Left renal pelvis (tissue), 4 donors: Measurements from ENCODE around the gene TPCN1. TPM values are rescaled to one million over a fixed set of nuclear protein-coding genes. Genes with fewer than 3 reads are reported as not detected.

Experiments used
- DNase-seq, 4 donors: peaks; one replicate each; pipeline ENCODE4 v3.0.0-alpha.2; 2013; ENCODE audit warnings: low read depth in 4 of 4, low spot score in 3 of 4
- polyA plus RNA-seq, 4 donors: library from polyadenylated mRNA; unstranded; fragments of 120-200 nt; gene quantifications; one replicate each; pipeline ENCODE4 v1.2.1, GENCODE V29; 2013; ENCODE audit not compliant: insufficient read length in 4 of 4

Gene TPCN1
- polyA plus RNA-seq, 4 donors, result 20.4 to 46.8 (median 30.1) TPM

DNA sequence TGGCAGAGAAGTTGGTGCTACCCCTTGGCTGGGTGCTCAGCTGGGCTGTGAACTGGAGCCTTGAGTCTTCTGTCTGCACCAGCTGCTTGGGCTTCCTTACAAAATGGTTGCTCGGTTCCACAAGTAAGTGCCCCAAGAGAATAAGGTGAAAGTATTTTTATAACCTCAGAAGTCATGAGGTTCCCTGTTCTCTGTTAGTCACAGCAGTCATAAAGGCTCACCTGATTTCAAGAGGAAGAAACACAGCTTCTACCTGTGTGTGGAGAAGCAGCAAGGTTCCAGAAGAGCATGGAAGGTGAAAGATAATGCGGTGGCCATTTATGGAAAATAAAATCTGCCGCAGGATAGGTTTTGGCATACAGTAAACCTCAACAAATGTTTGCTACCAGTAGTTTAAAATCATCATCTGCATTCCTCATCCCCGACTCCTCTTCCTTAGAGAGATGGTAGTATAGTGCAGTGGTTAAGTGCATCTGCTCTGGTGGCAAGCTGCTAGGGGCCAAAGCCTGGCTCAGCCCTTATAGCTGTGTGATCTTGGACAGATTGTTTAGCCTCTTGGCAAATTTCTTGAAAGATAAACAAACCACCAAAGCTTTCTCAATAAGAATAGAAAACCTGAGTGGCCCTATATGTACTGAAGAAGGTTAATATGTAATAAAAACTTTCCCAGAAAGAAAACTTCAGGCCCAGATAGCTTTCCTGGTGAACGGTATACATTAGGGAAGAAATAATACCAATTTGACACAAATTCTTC is 32.4 kb downstream of the TPCN1 start:
- DNase-seq, result no peak

DNA sequence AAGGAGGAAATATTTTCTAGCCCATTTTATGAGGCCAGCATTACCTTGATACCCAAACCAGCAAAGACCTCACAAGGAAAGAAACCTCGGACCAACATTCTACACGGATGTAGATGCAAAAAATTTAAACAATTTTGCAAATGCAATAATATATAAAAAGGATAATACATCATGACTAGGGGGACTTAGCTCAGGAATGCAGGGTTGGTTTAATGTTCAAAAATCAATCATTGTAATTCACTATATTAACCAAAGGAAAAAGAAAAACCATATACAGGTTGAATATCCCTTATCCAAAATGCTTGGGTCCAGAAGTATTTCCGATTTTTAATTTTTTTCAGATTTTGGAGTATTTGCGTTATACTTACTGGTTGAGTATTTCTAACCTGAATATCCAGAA is 33.0 kb downstream of the TPCN1 start:
- no peak for DNase-seq

DNA sequence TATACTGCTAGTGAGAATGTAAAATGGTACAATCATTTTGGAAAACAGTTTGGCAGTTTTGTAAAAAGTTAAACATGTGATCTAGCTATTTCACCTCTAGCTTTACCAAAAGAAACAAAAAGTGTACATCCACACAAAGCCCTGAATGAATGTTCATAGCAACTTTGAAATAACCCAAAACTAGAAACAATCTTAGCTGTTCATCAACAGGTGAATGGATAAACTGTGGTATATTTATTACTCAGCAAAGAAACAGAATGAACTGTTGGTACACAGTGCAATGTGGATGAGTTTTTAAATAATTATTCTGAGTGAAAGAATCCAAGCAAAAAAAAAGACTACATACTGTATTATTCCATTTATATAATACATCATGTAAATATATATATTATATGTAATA is 36.3 kb downstream of the TPCN1 start:
- no peak for DNase-seq

DNA sequence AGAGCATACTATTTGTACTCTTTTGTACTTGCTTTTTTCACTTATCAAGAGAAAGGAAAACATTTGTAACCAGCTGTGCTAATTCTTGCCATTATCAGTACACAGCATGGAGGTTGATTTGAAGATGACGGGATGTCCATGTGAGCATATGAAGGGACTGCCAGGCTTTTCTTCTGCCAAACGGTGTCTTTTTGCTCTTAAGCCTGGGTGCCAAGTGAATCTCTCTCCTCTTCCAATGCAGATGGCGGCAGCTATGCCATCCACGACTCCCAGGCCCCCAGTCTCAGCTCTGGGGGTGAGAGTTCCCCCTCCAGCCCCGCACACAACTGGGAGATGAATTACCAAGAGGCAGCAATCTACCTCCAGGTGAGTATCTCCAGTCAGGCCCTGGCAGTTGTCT is 38.9 kb downstream of the TPCN1 start:
- no peak for DNase-seq

- no peak for DNase-seq
Observed at GRCh38 chr12:113260636-113261300, 39.5 kb downstream of the TPCN1 start.

DNA sequence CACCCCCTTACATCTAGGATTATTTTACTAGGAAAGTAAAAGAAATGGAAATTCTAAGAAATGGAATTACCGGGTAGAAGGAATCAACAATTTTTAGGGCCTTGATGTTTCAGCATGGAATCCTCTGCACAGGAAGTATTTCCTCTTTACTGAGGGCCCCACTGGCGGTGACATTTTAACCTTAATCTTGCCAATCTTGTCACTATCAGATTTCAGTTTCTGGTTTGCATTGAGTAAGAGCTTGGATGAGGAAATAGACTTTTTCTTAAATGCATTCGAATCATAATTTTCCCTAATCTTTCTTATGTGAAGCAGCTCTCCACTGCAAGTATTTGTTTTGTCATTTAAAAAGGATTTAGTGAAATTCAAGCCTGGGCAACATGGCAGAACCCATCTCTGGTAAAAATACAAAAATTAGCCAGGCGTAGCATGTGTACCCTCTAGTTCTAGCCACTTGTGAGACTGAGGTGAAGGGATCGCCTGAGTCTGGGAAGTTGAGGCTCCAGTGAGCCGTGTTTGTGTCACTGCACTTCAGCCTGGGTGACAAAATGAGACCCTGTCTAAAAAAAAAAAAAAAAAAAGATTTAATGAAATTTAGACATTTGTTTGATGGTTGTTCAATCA is 40.7 kb downstream of the TPCN1 start:
- no peak for DNase-seq

- no peak for DNase-seq
Observed at GRCh38 chr12:113262710-113263109, 41.4 kb downstream of the TPCN1 start.

- no peak for DNase-seq
Observed at GRCh38 chr12:113263431-113263963, 42.2 kb downstream of the TPCN1 start.

DNA sequence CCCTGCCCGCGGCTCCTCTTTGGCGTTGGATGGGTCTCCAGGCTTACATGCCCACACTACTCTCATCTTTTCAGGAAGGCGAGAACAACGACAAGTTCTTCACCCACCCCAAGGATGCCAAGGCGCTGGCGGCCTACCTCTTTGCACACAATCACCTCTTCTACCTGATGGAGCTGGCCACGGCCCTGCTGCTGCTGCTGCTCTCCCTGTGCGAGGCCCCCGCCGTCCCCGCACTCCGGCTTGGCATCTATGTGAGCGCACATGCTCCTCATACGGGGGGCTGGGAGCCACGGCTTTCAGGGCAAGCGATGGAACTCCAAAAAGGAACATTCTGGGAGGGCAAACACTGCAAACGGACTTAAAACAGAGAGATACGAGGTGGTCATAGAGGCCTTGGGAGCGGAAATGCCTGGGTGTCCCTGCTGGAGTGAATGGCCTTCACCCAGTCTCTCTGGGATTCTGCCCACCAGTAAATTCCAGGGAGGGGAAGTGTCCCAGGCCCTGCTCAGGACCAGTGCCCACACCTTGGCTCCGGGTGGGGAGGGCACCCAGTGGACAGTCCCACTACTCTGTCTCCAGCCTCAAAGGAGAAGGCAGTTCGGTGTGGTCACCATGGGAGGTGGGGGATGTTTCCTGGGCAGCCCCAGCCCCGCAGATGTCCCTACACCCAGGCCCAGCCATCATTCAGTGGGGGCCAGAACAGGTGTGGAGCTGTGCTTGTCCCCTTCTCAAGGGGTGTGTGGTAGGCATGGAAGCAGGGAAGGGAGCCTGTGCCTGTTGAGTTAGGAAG is 45.0 kb downstream of the TPCN1 start:
- DNase-seq, result no peak

GRCh38 chr12:113267621-113268020 is 46.4 kb downstream of the TPCN1 start:
- DNase-seq, result no peak

DNA sequence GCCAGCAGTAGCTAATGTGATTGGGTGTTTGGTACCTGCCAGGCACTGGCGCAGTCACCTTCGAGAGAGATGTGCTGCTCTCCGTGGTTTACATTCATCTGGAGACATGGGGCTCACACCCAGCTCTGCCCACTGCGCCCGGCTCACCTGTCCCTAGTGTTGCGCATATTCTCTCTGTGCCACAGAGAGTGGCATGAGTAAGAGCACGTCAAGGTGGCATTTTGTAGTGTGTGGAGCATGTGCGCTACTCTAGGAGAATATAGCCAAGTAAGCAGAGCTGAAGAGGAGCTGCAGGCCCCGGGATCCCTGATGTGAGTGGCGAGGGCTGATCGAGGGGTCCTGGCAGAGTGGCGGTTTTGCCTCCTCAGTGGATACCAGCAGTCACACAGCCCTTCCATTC is 46.9 kb downstream of the TPCN1 start:
- no peak for DNase-seq

DNA sequence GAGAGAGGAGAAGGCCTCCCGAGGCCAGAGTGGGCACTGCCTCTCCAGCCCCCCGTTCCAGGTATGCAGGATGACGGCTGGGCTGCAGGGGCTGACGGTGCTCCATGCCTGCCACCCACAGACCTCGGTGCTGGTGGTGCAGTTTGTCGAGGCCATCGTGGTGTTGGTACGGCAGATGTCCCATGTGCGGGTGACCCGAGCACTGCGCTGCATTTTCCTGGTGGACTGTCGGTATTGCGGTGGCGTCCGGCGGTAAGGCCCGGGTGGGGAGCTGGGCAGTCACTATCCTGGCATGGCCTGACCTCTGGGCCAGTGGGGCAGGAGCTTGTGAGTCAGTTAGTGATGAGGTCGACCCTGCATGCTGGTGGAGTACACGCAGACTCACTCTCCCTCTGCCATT is 47.4 kb downstream of the TPCN1 start:
- DNase-seq, result no peak

GRCh38 chr12:113269257-113269943 is 48.1 kb downstream of the TPCN1 start:
- DNase-seq, result no peak

DNA sequence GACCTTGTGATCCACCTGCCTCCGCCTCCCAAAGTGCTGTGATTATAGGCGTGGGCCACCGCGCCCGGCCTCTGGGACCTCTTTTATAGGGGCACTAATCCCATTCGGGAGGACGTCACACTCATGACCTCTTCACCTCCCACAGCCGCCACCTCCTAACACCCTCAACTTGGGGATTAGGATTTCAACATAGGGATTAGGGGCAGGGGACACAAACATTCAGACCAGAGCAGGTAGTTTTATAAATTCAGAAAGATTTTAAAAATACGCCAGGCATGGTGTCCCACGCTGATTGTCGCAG is 49.4 kb downstream of the TPCN1 start:
- no peak for DNase-seq

GRCh38 chr12:113271466-113271852 is 50.2 kb downstream of the TPCN1 start:
- no peak for DNase-seq

DNA sequence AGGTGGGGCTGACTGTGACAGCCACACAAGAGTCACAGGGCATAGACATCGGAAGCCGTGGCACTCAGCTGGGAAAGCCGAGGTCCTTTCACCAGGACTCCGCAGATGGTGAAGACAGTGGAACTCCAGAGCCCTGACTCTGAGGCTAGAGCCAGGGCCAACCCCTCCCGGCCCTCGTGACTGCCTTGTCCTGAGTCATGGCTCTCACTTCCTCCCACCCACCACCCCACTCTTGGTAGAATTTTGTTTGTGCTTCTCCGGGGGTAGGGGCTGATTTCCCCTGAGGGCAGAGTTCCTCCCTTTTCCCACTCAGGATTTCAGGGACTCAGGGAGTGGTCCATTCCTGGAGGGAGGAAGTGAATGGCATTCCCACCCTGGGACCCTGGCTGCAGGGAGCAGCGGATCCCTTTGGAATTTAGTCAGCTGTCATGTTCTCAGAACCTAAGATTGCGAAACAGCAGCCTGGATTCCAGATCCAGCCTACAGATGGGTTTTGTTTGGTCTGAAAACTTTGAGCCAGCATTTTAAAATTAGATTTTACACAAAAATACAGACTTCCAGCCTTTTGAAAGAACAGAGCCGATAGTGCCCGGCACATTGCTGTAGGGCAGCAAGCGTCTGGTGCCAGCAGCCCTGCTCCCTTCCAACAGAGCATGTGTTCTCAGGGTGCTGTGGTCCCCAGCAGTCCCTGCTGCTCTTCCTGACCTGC is 50.7 kb downstream of the TPCN1 start:
- DNase-seq, result no peak

- DNase-seq, result no peak
Observed at GRCh38 chr12:113273053-113273725, 51.9 kb downstream of the TPCN1 start.

DNA sequence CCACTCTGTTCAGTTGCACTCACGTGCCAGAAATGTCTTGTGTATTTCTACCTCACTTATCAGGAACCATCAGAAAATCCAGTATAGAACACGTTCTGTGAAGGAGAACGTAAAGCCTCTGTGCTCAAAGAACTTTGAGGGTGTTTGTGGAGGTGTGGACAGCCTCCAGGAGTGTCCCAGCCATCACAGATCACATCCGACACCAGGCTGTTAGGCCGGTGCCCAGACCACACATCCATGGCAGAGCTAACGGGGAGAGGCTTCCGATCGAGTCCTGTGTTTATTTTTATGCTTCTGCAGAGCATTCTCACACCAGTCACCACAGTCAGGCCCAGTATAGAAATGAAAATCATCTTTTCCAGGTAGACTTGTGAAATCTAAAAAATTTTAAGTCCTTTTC is 53.6 kb downstream of the TPCN1 start:
- no peak for DNase-seq

- DNase-seq, result no peak
Observed at GRCh38 chr12:113276306-113276705, 55.0 kb downstream of the TPCN1 start.
